EH (cell line): ENCODE results near the gene LYZL2.
"Not testable (repeated sequence)": the region's sequence is repeated elsewhere in the genome, so short reads cannot be mapped to it uniquely, and the experiment has no call there.

ENCODE experiments used
- DNase-seq: peaks from one replicate; pipeline ENCODE4 v3.0.0-alpha.2; 2015; ENCODE audit warnings: low read depth

The LYZL2 gene

GRCh38 chr10:30637881-30638467 lies 8.4 kb upstream of the LYZL2 start:
- DNase-seq = peak; percentile 91

- DNase-seq = no peak
Observed at GRCh38 chr10:30631188-30631587, 1.6 kb upstream of the LYZL2 start.

- DNase-seq = no peak
Observed at GRCh38 chr10:30630571-30630970, 1.0 kb upstream of the LYZL2 start.

GRCh38 chr10:30628576-30628975 lies 977 bp downstream of the LYZL2 start:
- not testable (repeated sequence) for DNase-seq

- not testable (repeated sequence) for DNase-seq
Observed at GRCh38 chr10:30626837-30627236, 2.7 kb downstream of the LYZL2 start.

- not testable (repeated sequence) for DNase-seq
Observed at GRCh38 chr10:30626196-30626595, 3.4 kb downstream of the LYZL2 start.

GRCh38 chr10:30625080-30625479 lies 4.5 kb downstream of the LYZL2 start:
- DNase-seq = peak; percentile 54

GRCh38 chr10:30619966-30620365 lies 9.6 kb downstream of the LYZL2 start:
- DNase-seq = no peak

- no peak for DNase-seq
Observed at GRCh38 chr10:30617070-30617469, 12.5 kb downstream of the LYZL2 start.

GRCh38 chr10:30611041-30611440 lies 18.5 kb downstream of the LYZL2 start:
- not testable (repeated sequence) for DNase-seq

GRCh38 chr10:30607814-30608213 lies 21.7 kb downstream of the LYZL2 start:
- no peak for DNase-seq

GRCh38 chr10:30606313-30606712 lies 23.2 kb downstream of the LYZL2 start:
- DNase-seq = peak; percentile 8

- DNase-seq = peak; percentile 18
Observed at GRCh38 chr10:30605341-30606121, 24.0 kb downstream of the LYZL2 start.

- no peak for DNase-seq
Observed at GRCh38 chr10:30603589-30603988, 26.0 kb downstream of the LYZL2 start.

- no peak for DNase-seq
Observed at GRCh38 chr10:30602747-30603146, 26.8 kb downstream of the LYZL2 start.

GRCh38 chr10:30600005-30600404 lies 29.5 kb downstream of the LYZL2 start:
- DNase-seq = no peak

GRCh38 chr10:30598105-30598776 lies 31.3 kb downstream of the LYZL2 start:
- DNase-seq = no peak

GRCh38 chr10:30597433-30597824 lies 32.1 kb downstream of the LYZL2 start:
- DNase-seq = not testable (repeated sequence)

GRCh38 chr10:30596493-30597432 lies 32.8 kb downstream of the LYZL2 start:
- peak; percentile 39 for DNase-seq

GRCh38 chr10:30596013-30596412 lies 33.5 kb downstream of the LYZL2 start:
- DNase-seq = no peak

- DNase-seq = no peak
Observed at GRCh38 chr10:30594077-30594476, 35.5 kb downstream of the LYZL2 start.

GRCh38 chr10:30592770-30593169 lies 36.8 kb downstream of the LYZL2 start:
- not testable (repeated sequence) for DNase-seq
